ENCODE results near the gene FLVCR1.

- TF ChIP-seq RAD21 (IDR thresholded peaks at IDR 0.05; ENCODE audit: low read depth) (no peak), YY1 (IDR thresholded peaks at IDR 0.05; ENCODE audit: low read depth) (no peak), EP300 (IDR thresholded peaks at IDR 0.05; ENCODE audit: borderline replicate concordance) (no peak), CEBPB (IDR thresholded peaks at IDR 0.05) (no peak)
- TF ChIP-seq, protein P1, sequence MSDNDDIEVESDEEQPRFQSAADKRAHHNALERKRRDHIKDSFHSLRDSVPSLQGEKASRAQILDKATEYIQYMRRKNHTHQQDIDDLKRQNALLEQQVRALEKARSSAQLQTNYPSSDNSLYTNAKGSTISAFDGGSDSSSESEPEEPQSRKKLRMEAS (IDR thresholded peaks at IDR 0.05), result no peak
These were observed 30.8 kb upstream of the FLVCR1 start for GRCh38 chr1:212827171-212827776.

Data from Ishikawa (cell line).